Cardiac septum (tissue), 1 donor: ENCODE results near the gene FARS2. TPM values are rescaled to one million over a fixed set of nuclear protein-coding genes. Genes with fewer than 3 reads are reported as not detected.

ENCODE experiments used
- DNase-seq: peaks from one replicate; pipeline ENCODE4 v3.0.0-alpha.2; 2020; ENCODE audit warnings: low spot score
- intact Hi-C: fragments of 100-400 bp; cut with DNase I; formaldehyde crosslinking; loops from one replicate; pipeline ENCODE4 v1.14.0; 2022
- total RNA-seq: library from RNA; stranded (reverse); fragmentation: NEBNext Ultra II Directional; extraction: Animal tissue kit (Norgen Biotek cat#: 25700); gene quantifications from one replicate; pipeline ENCODE4 v1.2.1, GENCODE V29; 2021
- donor health status: DM: no; HTN: no; CAD: no.

Gene FARS2
- total RNA-seq, 1 donor from 2014 or later = 13.3 TPM

DNA sequence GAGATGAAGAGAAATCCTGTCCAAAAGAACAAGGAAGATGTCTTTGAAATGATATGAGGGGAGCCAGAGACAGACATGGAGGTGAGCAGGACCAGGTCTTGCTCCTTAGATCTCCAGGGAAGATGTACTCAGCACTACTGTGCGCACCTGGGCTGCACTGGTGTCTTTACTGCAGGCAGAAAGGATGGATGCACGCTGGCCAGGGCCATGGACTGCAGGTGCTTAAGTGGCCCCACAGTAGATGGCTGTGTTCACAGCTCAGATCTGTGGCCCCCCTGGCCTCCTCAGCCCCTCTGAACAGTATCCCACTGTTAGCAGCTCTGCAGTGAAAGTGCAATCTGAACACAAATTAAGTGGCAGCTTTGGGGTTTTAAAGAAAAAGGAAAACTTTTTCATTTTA is 402.4 kb downstream of the FARS2 start:
- no peak for DNase-seq
- intact Hi-C loops = no loop called here

- intact Hi-C loops = no loop called here
- no peak for DNase-seq
Observed at GRCh38 chr6:5664149-5664548, 402.8 kb downstream of the FARS2 start.

DNA sequence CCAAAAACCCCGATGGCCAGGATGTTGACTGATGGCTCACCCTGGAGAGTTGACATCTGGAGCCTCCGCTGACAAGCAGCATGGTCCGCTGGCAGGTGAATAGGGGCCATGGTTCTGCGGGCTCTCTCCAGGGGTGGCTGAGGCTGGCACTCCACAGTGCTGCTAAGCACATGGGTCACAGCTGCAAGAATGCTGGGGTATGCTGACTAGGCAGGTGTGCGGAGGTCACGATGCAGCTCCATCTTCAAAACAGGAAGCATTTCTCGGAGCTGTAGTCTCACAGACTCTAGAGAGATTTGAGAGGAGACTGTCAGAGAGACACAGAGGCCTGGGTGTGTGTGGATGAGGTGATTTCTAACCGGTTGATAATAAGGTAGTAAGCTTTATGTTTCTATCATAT is 403.9 kb downstream of the FARS2 start:
- DNase-seq = no peak
- intact Hi-C loops = no loop called here

DNA sequence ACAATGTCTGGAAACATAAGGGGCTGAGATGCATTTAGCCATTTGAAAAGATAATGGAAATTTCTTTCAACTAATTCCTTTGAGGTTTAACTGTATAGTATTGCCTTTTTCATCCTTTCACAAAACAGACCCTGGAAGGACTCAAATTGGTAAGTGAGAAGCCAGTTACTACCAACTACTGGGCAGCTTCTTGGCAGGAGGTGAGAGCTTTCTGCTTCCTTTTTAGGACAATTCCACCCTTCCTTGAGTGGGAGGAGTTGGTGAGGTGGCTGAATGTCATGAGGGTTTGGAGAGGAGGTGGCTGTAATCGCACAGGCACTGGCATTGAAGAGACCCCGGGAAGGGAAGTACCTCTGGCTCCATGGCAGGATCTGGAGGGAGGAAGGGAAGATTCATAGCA is 404.4 kb downstream of the FARS2 start:
- intact Hi-C loops = no loop called here
- no peak for DNase-seq

DNA sequence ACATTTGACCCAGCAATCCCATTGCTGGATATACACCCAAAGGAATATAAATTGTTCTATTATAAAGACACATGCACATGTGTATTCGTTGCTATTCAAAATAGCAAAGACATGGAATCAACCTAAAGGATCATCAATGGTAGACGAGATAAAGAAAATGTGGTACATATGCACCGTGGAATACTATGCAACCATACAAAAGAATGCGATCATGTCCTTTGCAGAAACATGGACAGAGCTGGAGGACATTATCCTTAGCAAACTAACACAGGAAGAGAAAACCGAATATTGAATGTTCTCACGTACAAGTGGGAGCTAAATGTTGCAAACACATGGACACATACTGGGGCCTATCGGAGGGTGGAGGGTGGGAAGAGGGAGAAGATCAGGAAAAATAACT is 405.4 kb downstream of the FARS2 start:
- DNase-seq = no peak
- intact Hi-C loops = no loop called here

DNA sequence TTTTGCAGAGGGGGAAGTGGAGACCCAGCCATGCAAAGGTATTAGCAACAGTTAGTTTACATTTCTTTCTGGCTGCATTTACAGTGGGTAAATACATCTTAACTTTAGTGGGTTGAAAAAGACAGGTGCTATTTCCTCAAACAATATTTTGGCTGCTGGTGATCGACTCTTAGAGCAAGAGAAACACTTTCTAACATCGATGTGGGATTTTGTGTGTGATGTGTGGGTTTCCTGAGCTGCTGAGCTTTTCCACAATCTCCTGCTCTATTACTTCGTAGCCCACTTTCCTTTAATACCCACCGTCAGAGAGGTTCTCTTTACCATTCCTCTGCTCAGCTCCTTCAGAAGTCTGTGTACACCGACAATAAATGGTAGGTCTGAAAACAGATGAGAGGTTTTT is 406.4 kb downstream of the FARS2 start:
- DNase-seq = no peak
- intact Hi-C loops = no loop called here

- DNase-seq = no peak
- intact Hi-C loops = no loop called here
Observed at GRCh38 chr6:5670381-5670780, 409.1 kb downstream of the FARS2 start.

- DNase-seq = no peak
- intact Hi-C loops = no loop called here
Observed at GRCh38 chr6:5670811-5671561, 409.7 kb downstream of the FARS2 start.

GRCh38 chr6:5671601-5672559 is 410.6 kb downstream of the FARS2 start:
- DNase-seq = no peak
- intact Hi-C loops = no loop called here

GRCh38 chr6:5672581-5673011 is 411.3 kb downstream of the FARS2 start:
- DNase-seq = no peak
- intact Hi-C loops = no loop called here

- DNase-seq = no peak
- intact Hi-C loops = no loop called here
Observed at GRCh38 chr6:5673019-5673790, 411.9 kb downstream of the FARS2 start.

GRCh38 chr6:5674141-5674540 is 412.8 kb downstream of the FARS2 start:
- intact Hi-C loops = no loop called here

GRCh38 chr6:5674721-5675120 is 413.4 kb downstream of the FARS2 start:
- intact Hi-C loops = no loop called here
- DNase-seq = no peak

More at GRCh38 chr6:5674141-5674540, 412.8 kb downstream of the FARS2 start:
- DNase-seq = no peak

DNA sequence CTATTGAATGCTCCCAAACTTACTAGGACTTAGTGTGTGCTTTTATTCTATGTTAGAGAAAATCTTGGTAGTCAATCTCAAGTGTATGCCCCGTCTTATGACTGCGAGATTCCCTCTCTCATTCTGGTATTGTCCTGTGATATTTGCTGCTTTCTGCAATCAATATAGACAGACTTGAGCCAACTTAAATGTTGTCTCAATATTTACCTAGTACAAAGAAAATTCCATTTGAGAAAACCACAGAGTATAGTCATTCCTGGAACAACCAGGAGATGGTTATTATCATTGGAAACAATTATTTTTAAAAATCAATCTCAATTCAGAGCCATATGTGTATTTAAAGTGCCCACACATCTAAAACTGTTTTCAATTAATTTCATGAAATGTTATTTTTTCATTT is 415.4 kb downstream of the FARS2 start:
- intact Hi-C loops = no loop called here
- DNase-seq = no peak

DNA sequence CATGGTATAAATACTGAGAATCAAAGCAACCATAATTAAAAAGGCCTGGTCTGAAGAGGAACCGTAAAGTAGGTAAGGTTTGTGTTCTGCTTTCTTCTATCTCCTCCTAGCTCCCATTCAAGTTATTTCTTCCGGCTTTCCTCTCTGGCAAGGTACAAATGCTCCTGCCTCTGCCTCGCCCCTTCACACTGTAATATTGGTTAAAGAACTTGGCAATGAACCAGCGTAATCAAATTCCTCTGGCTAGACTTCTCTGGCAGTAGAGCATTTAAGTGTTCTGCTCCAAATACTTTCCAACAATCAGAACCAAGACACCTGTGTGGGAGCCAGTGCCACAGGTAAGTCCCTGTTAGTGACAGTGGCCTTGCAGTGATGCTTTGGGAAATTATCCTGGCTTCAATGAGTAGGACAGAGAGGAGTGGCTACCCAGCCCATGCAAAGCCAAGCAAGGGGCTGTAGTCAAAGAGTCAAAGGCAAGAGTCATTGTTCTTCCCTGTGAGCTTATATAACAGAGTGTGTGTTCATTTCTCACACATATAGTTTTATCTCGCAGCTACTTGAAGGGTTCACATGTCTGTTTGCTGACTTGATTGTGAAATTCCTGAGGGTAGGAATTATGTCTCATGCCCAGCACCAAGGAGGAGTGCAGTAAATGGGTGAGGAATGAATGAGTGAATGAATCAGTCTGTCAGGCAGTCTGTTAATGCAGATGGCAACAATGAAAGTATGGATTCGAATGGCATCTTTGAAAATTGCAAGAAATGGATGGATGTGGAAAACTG is 416.1 kb downstream of the FARS2 start:
- DNase-seq = no peak
- intact Hi-C loops = no loop called here

GRCh38 chr6:5679270-5679669 is 418.0 kb downstream of the FARS2 start:
- DNase-seq = no peak
- intact Hi-C loops = no loop called here

GRCh38 chr6:5679691-5680090 is 418.4 kb downstream of the FARS2 start:
- DNase-seq = no peak
- intact Hi-C loops = no loop called here

GRCh38 chr6:5680095-5680494 is 418.8 kb downstream of the FARS2 start:
- intact Hi-C loops = no loop called here
- DNase-seq = no peak

GRCh38 chr6:5681480-5681879 is 420.2 kb downstream of the FARS2 start:
- intact Hi-C loops = no loop called here
- DNase-seq = no peak
